Parathyroid adenoma (tissue), 2 donors: ENCODE data around the gene EXOC3L1.

Experiments used
- H2AFZ ChIP-seq: fragments of 300-600 bp; sonication (generic); one replicate; pipeline ENCODE4 v1.7.0; 2017; ENCODE audit warnings: antibody characterized with exemption, mild to moderate bottlenecking
- H3K27ac ChIP-seq: fragments of 300-600 bp; sonication (generic); one replicate; pipeline ENCODE4 v1.7.0; 2017
- H3K27me3 ChIP-seq: fragments of 300-600 bp; sonication (generic); one replicate; pipeline ENCODE4 v1.7.0; 2017; ENCODE audit warnings: low read length; ENCODE audit not compliant: control insufficient read depth, insufficient read depth
- H3K36me3 ChIP-seq: fragments of 300-600 bp; sonication (generic); one replicate; pipeline ENCODE4 v1.7.0; 2017; ENCODE audit warnings: low read length; ENCODE audit not compliant: control insufficient read depth, insufficient read depth
- H3K4me1 ChIP-seq: fragments of 300-600 bp; sonication (generic); one replicate; pipeline ENCODE4 v1.7.0; 2017; ENCODE audit warnings: control low read depth
- H3K4me2 ChIP-seq: fragments of 300-600 bp; sonication (generic); one replicate; pipeline ENCODE4 v1.7.0; 2017; ENCODE audit warnings: low read length
- H3K4me3 ChIP-seq: fragments of 300-600 bp; sonication (generic); one replicate; pipeline ENCODE4 v1.7.0; 2017; ENCODE audit warnings: low read depth, low read length
- H3K79me2 ChIP-seq: fragments of 300-600 bp; sonication (generic); one replicate; pipeline ENCODE4 v1.7.0; 2017; ENCODE audit warnings: control low read depth
- H3K9ac ChIP-seq: fragments of 300-600 bp; sonication (generic); one replicate; pipeline ENCODE4 v1.7.0; 2017; ENCODE audit warnings: mild to moderate bottlenecking
- H3K9me3 ChIP-seq: fragments of 300-600 bp; sonication (generic); one replicate; pipeline ENCODE4 v1.7.0; 2017; ENCODE audit warnings: low read length; ENCODE audit not compliant: control insufficient read depth
- CTCF ChIP-seq: fragments of 300-600 bp; sonication (generic); IDR thresholded peaks from one replicate; pipeline ENCODE4 v1.7.0; 2017; ENCODE audit warnings: antibody characterized with exemption, mild to moderate bottlenecking
- donor health status: primary hyperparathyroidism.

The EXOC3L1 gene

GRCh38 chr16:67184995-67185650 lies 4.8 kb downstream of the EXOC3L1 start:
- H3K79me2 ChIP-seq: no peaks in the 10 kb centered on the region
- peak overlapping the region; percentile 55 for H3K4me2 ChIP-seq
- peaks cover 18% of the 10 kb centered on the region for H3K4me1 ChIP-seq
- H3K27me3 ChIP-seq: no peaks in the 10 kb centered on the region
- no peaks in the 10 kb centered on the region for H3K36me3 ChIP-seq
- peak overlapping the region; percentile 92 for H2AFZ ChIP-seq
- H3K9me3 ChIP-seq: no peaks in the 10 kb centered on the region
- TF ChIP-seq CTCF: peak; percentile 90
- H3K4me3 ChIP-seq: peak overlapping the region; percentile 12
- peak overlapping the region; percentile 96 for H3K27ac ChIP-seq
- H3K9ac ChIP-seq: no peak overlapping the region

GRCh38 chr16:67184453-67184994 lies 5.4 kb downstream of the EXOC3L1 start:
- TF ChIP-seq CTCF: no peak
- peak overlapping the region; percentile 92 for H2AFZ ChIP-seq

GRCh38 chr16:67183627-67184452 lies 6.1 kb downstream of the EXOC3L1 start, which contains the start of gene MATCAP1:
Gene MATCAP1 (minus strand): TSS chr16:67183963. CDS start chr16:67180610, 3,353 bp downstream.
- Histone ChIP-seq H3K27me3 (no peaks in the 10 kb centered on the region), H3K4me3 (peak within 1 kb of the TSS; percentile 81), H2AFZ (peak within 1 kb of the TSS; percentile 92), H3K4me2 (peak within 1 kb of the TSS; percentile 94), H3K27ac (peak within 1 kb of the TSS; percentile 96), H3K36me3 (no peaks in the 10 kb centered on the region), H3K9ac (peak within 1 kb of the TSS; percentile 81), H3K4me1 (peaks cover 18% of the 10 kb centered on the region), H3K9me3 (no peaks in the 10 kb centered on the region), H3K79me2 (no peaks in the 10 kb centered on the region)
- TF ChIP-seq CTCF: peak; percentile 26

More at GRCh38 chr16:67184453-67184994, 5.4 kb downstream of the EXOC3L1 start:
- Histone ChIP-seq H3K27me3 (no peaks in the 10 kb centered on the region), H3K9me3 (no peaks in the 10 kb centered on the region), H3K4me3 (peak overlapping the region; percentile 81), H3K4me1 (peaks cover 18% of the 10 kb centered on the region), H3K4me2 (peak overlapping the region; percentile 94), H3K27ac (peak overlapping the region; percentile 96), H3K36me3 (no peaks in the 10 kb centered on the region), H3K79me2 (no peaks in the 10 kb centered on the region), H3K9ac (peak overlapping the region; percentile 81)

GRCh38 chr16:67183284-67183626 lies 6.7 kb downstream of the EXOC3L1 start:
- no peak for TF ChIP-seq CTCF
- Histone ChIP-seq H3K4me2 (peak overlapping the region; percentile 94), H3K4me3 (peak overlapping the region; percentile 81), H3K27ac (peak overlapping the region; percentile 96), H3K27me3 (no peaks in the 10 kb centered on the region), H3K4me1 (peaks cover 18% of the 10 kb centered on the region), H3K36me3 (no peaks in the 10 kb centered on the region), H2AFZ (peak overlapping the region; percentile 92), H3K9ac (no peak overlapping the region), H3K79me2 (no peaks in the 10 kb centered on the region), H3K9me3 (no peaks in the 10 kb centered on the region)
